H9 (cell line): ENCODE results near the gene KRTAP21-3. TPM values are rescaled to one million over a fixed set of nuclear protein-coding genes. Genes with fewer than 3 reads are reported as not detected.

ENCODE experiments used
- DNase-seq: peaks from one replicate; pipeline ENCODE4 v3.0.0-alpha.2; 2017
- H2AFZ ChIP-seq: one replicate; pipeline ENCODE4 v1.6.1; 2013; ENCODE audit warnings: mild to moderate bottlenecking, low read length, control low read depth, moderate library complexity
- H2AK5ac ChIP-seq: 2 replicates; pipeline ENCODE4 v1.6.1; 2013; ENCODE audit warnings: low read length, control low read depth, mixed read lengths; ENCODE audit not compliant: insufficient read length
- H2BK120ac ChIP-seq: one replicate; pipeline ENCODE4 v1.6.1; 2013; ENCODE audit warnings: low read depth, mild to moderate bottlenecking, low read length, control low read depth, inconsistent platforms; ENCODE audit not compliant: poor library complexity, severe bottlenecking
- H2BK12ac ChIP-seq: 2 replicates; pipeline ENCODE4 v1.6.1; 2013; ENCODE audit warnings: low read length, control low read depth, mixed read lengths, low read depth; ENCODE audit not compliant: insufficient read length
- H2BK15ac ChIP-seq: 2 replicates; pipeline ENCODE4 v1.6.1; 2013; ENCODE audit warnings: low read depth, low read length, control low read depth
- H2BK20ac ChIP-seq: one replicate; pipeline ENCODE4 v1.6.1; 2013; ENCODE audit warnings: low read depth, mild to moderate bottlenecking, low read length, control low read depth, inconsistent platforms; ENCODE audit not compliant: poor library complexity, severe bottlenecking
- H2BK5ac ChIP-seq: 2 replicates; pipeline ENCODE4 v1.6.1; 2013; ENCODE audit warnings: low read length, control low read depth, mixed read lengths; ENCODE audit not compliant: insufficient read length
- H3K14ac ChIP-seq: 2 replicates; pipeline ENCODE4 v1.6.1; 2013; ENCODE audit warnings: low read length, control low read depth; ENCODE audit not compliant: insufficient read depth
- H3K18ac ChIP-seq: 2 replicates; pipeline ENCODE4 v1.6.1; 2013; ENCODE audit warnings: low read depth, mild to moderate bottlenecking, mixed read lengths, low read length, control low read depth; ENCODE audit not compliant: insufficient read length
- H3K23ac ChIP-seq: 2 replicates; pipeline ENCODE4 v1.6.1; 2013; ENCODE audit warnings: low read length, control low read depth, mixed read lengths, low read depth; ENCODE audit not compliant: insufficient read length
- H3K23me2 ChIP-seq: 2 replicates; pipeline ENCODE4 v1.6.1; 2013; ENCODE audit warnings: low read depth, mild to moderate bottlenecking, mixed read lengths, low read length, control low read depth; ENCODE audit not compliant: insufficient read length, poor library complexity, severe bottlenecking
- H3K27ac ChIP-seq: 2 replicates; pipeline ENCODE4 v1.5.1; 2013; ENCODE audit warnings: low read length, control low read depth, mixed read lengths, low read depth; ENCODE audit not compliant: insufficient read length
- H3K27me3 ChIP-seq: 2 replicates; pipeline ENCODE4 v1.6.1; 2013; ENCODE audit warnings: low read length, control low read depth, inconsistent platforms; ENCODE audit not compliant: insufficient read depth
- H3K4ac ChIP-seq: 2 replicates; pipeline ENCODE4 v1.6.1; 2013; ENCODE audit warnings: low read depth, mild to moderate bottlenecking, control low read depth, inconsistent platforms, low read length, moderate library complexity
- H3K4me1 ChIP-seq: 2 replicates; pipeline ENCODE4 v1.6.1; 2013; ENCODE audit warnings: low read length, control low read depth, inconsistent platforms; ENCODE audit not compliant: insufficient read depth
- H3K4me2 ChIP-seq: 2 replicates; pipeline ENCODE4 v1.6.1; 2013; ENCODE audit warnings: low read length, control low read depth, mixed read lengths; ENCODE audit not compliant: insufficient read length, insufficient read depth
- H3K56ac ChIP-seq: 2 replicates; pipeline ENCODE4 v1.6.1; 2013; ENCODE audit warnings: low read depth, mild to moderate bottlenecking, mixed read lengths, low read length, control low read depth; ENCODE audit not compliant: insufficient read length
- H3K79me1 ChIP-seq: 2 replicates; pipeline ENCODE4 v1.6.1; 2013; ENCODE audit warnings: low read depth, mild to moderate bottlenecking, moderate library complexity, low read length, control low read depth, inconsistent platforms; ENCODE audit not compliant: insufficient read depth, poor library complexity, severe bottlenecking
- H3K79me2 ChIP-seq: 2 replicates; pipeline ENCODE4 v1.6.1; 2013; ENCODE audit warnings: low read length, control low read depth, inconsistent platforms; ENCODE audit not compliant: insufficient read depth
- H3K9ac ChIP-seq: 2 replicates; pipeline ENCODE4 v1.6.1; 2013; ENCODE audit warnings: low read length, control low read depth, mixed read lengths; ENCODE audit not compliant: insufficient read length; ENCODE audit errors: extremely low read depth
- H3K9me3 ChIP-seq: one replicate; pipeline ENCODE4 v1.6.1; 2013; ENCODE audit warnings: low read depth, low read length, inconsistent platforms; ENCODE audit not compliant: control insufficient read depth
- H3T11ph ChIP-seq: one replicate; pipeline ENCODE4 v1.6.1; 2013; ENCODE audit warnings: mild to moderate bottlenecking, low read length, control low read depth, inconsistent platforms
- H4K20me1 ChIP-seq: one replicate; pipeline ENCODE4 v1.6.1; 2013; ENCODE audit not compliant: control insufficient read depth, insufficient read length, insufficient read depth
- H4K5ac ChIP-seq: 2 replicates; pipeline ENCODE4 v1.6.1; 2013; ENCODE audit warnings: low read depth, mild to moderate bottlenecking, mixed read lengths, low read length, control low read depth; ENCODE audit not compliant: insufficient read length
- H4K8ac ChIP-seq: replicated peaks from 2 replicates; pipeline ENCODE4 v1.6.1; 2013; ENCODE audit warnings: low read length, control low read depth, mixed read lengths, low read depth; ENCODE audit not compliant: insufficient read length
- H4K91ac ChIP-seq: 2 replicates; pipeline ENCODE4 v1.6.1; 2013; ENCODE audit warnings: low read depth, mild to moderate bottlenecking, moderate library complexity, mixed read lengths, low read length, control low read depth; ENCODE audit not compliant: insufficient read length
- H3K27ac Mint-ChIP-seq, 3 experiments: 2 replicates in 2 of 3; 3 replicates in 1 of 3; pipeline ENCODE4 v1.8.0; 2020 to 2021; ENCODE audit warnings: mixed read lengths in 3 of 3, mild to moderate bottlenecking in 1 of 3, moderate library complexity in 1 of 3
- H3K27me3 Mint-ChIP-seq: 2 replicates; pipeline ENCODE4 v1.8.0; 2021; ENCODE audit warnings: low read depth, mild to moderate bottlenecking, moderate library complexity, mixed read lengths
- H3K36me3 Mint-ChIP-seq, 3 experiments: 2 replicates in 2 of 3; 3 replicates in 1 of 3; pipeline ENCODE4 v1.8.0; 2020 to 2021; ENCODE audit warnings: low read depth in 3 of 3, mixed read lengths in 3 of 3; ENCODE audit not compliant: insufficient read depth in 1 of 3
- H3K4me1 Mint-ChIP-seq, 2 experiments: 2 replicates each; pipeline ENCODE4 v1.8.0; 2020; ENCODE audit warnings: mixed read lengths in 2 of 2
- H3K4me3 Mint-ChIP-seq, 2 experiments: 2 replicates in 1 of 2; 3 replicates in 1 of 2; pipeline ENCODE4 v1.8.0; 2020 to 2021; ENCODE audit warnings: mild to moderate bottlenecking in 2 of 2, mixed read lengths in 2 of 2, moderate library complexity in 1 of 2
- H3K9me3 Mint-ChIP-seq, 2 experiments: 2 replicates in 1 of 2; 3 replicates in 1 of 2; pipeline ENCODE4 v1.8.0; 2020; ENCODE audit warnings: mild to moderate bottlenecking in 2 of 2, mixed read lengths in 2 of 2, moderate library complexity in 1 of 2
- CTCF ChIP-seq: fragments of 200-600 bp; sonication (generic); conservative IDR thresholded peaks from 3 replicates; pipeline ENCODE4 v1.8.0; 2021; ENCODE audit warnings: antibody characterized with exemption, mild to moderate bottlenecking
- WGBS: extraction: QIAGEN DNeasy Blood & Tissue Kit; methylation state at CpG from one replicate; pipeline ENCODE4 v1.1.7; 2013; ENCODE audit warnings: missing lambda C conversion rate, low lambda C conversion rate, mixed read lengths; ENCODE audit not compliant: insufficient read length; ENCODE audit errors: extremely low coverage; 5-methylcytosine and 5-hydroxymethylcytosine counted together
- total RNA-seq: library from RNA; stranded (reverse); gene quantifications from 2 replicates; pipeline ENCODE4 v1.2.1, GENCODE V29; 2021

Gene KRTAP21-3
- total RNA-seq, 1 experiment from 2014 or later, result not detected

DNA sequence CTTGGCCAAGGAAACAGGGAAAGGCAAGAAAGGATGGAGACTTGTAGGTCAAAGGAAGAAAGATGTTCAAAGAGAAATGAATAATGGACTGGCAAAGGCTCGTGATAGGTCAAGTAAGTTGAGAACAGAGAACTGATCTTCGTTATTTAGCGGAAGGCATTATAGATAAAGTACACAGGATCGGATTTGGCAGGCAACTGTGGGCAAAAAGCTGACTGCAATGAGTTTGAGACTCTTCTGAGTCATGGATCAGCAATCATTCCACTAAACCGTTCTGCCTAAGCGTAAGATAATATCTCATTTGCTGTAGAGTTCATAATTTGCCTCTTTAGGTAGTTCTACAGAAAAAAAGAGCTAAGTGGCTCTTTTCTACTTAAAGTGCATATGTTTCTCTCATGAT lies 34.1 kb downstream of the KRTAP21-3 start:
- H3K79me2 ChIP-seq, result no peaks in the 10 kb centered on the region; the same call in 1 of the 2 replicates
- H3K14ac ChIP-seq, result no peak overlapping the region
- H2BK120ac ChIP-seq, result no peak overlapping the region
- no peak overlapping the region for H3K9ac ChIP-seq
- no peak overlapping the region for H4K91ac ChIP-seq
- H2BK5ac ChIP-seq, result no peak overlapping the region
- no peak overlapping the region for H3K4me2 ChIP-seq
- TF ChIP-seq CTCF, result no peak
- Mint-ChIP-seq H3K4me1 (no peaks in the 10 kb centered on the region; a peak in 1 of 4 replicates), H3K27ac (no peak overlapping the region), H3K27me3 (peaks cover 2% of the 10 kb centered on the region), H3K4me3 (no peak overlapping the region), H3K36me3 (peaks cover 0 to 14% (median 0%) of the 10 kb centered on the region in 3 experiments; a peak in 2 of 7 replicates), H3K9me3 (peaks cover 0 to 12% of the 10 kb centered on the region in 2 experiments; a peak in 2 of 5 replicates)
- H2BK20ac ChIP-seq, result no peak overlapping the region
- H3K23ac ChIP-seq, result no peak overlapping the region
- no peaks in the 10 kb centered on the region for H3K23me2 ChIP-seq
- no peaks in the 10 kb centered on the region for H3K79me1 ChIP-seq
- no peak overlapping the region for H2AFZ ChIP-seq
- H4K20me1 ChIP-seq, result no peaks in the 10 kb centered on the region
- no peak overlapping the region for H4K5ac ChIP-seq
- no peaks in the 10 kb centered on the region for H3K4me1 ChIP-seq
- H3K4ac ChIP-seq, result no peak overlapping the region
- no peak overlapping the region for H2BK12ac ChIP-seq
- H3K27ac ChIP-seq, result no peak overlapping the region
- no peak overlapping the region for H2BK15ac ChIP-seq
- H3K56ac ChIP-seq, result no peak overlapping the region
- no CpG with 5 or more reads among the region's 6 CpGs for WGBS
- no peaks in the 10 kb centered on the region for H3K9me3 ChIP-seq
- no peak for DNase-seq
- no peaks in the 10 kb centered on the region for H3K27me3 ChIP-seq
- no peak overlapping the region for H3T11ph ChIP-seq
- H4K8ac ChIP-seq, result no peak overlapping the region
- H2AK5ac ChIP-seq, result no peak overlapping the region
- no peak overlapping the region for H3K18ac ChIP-seq
